Measurements from ENCODE around the gene MRPL12.

Gene MRPL12

GRCh38 chr17:81701288-81702071 lies 1.7 kb upstream of the MRPL12 start:
- FAIRE-seq (no peak), DNase-seq (ENCODE audit: low spot score) (no peak)

- DNase-seq (ENCODE audit: low spot score) (no peak), FAIRE-seq (no peak)
These were observed 834 bp downstream of the MRPL12 start for GRCh38 chr17:81703747-81704654.

GRCh38 chr17:81705518-81706231 lies 2.5 kb downstream of the MRPL12 start:
- FAIRE-seq = no peak
- no peak for DNase-seq (ENCODE audit: low spot score)

GRCh38 chr17:81706232-81706611 lies 3.1 kb downstream of the MRPL12 start:
- DNase-seq (ENCODE audit: low spot score) = no peak
- no peak for FAIRE-seq

GRCh38 chr17:81706757-81707624 lies 3.8 kb downstream of the MRPL12 start:
- no peak for DNase-seq (ENCODE audit: low spot score)
- peak; percentile 17 for FAIRE-seq

GRCh38 chr17:81707725-81708646 lies 4.8 kb downstream of the MRPL12 start:
- no peak for FAIRE-seq
- no peak for DNase-seq (ENCODE audit: low spot score)

GRCh38 chr17:81708739-81709185 lies 5.6 kb downstream of the MRPL12 start:
- FAIRE-seq (no peak), DNase-seq (ENCODE audit: low spot score) (no peak)

- no peak for FAIRE-seq
- no peak for DNase-seq (ENCODE audit: low spot score)
These were observed 7.5 kb downstream of the MRPL12 start for GRCh38 chr17:81710514-81711308.

- FAIRE-seq (no peak), DNase-seq (ENCODE audit: low spot score) (peak; percentile 97)
These were observed 8.8 kb downstream of the MRPL12 start, which contains the start of gene SLC25A10 for GRCh38 chr17:81711814-81712467. TSS of gene SLC25A10 (plus strand) at chr17:81712284. CDS start at chr17:81712427, 143 bp downstream.

GRCh38 chr17:81712468-81713003 lies 9.4 kb downstream of the MRPL12 start:
- DNase-seq (ENCODE audit: low spot score) (peak; percentile 76), FAIRE-seq (no peak)

GRCh38 chr17:81713004-81713555 lies 9.9 kb downstream of the MRPL12 start:
- DNase-seq (ENCODE audit: low spot score) = no peak
- no peak for FAIRE-seq

- FAIRE-seq (no peak), DNase-seq (ENCODE audit: low spot score) (no peak)
These were observed 10.6 kb downstream of the MRPL12 start for GRCh38 chr17:81713556-81714411.

GRCh38 chr17:81714412-81715106 lies 11.4 kb downstream of the MRPL12 start:
- DNase-seq (ENCODE audit: low spot score) = no peak
- FAIRE-seq = no peak

GRCh38 chr17:81715107-81715871 lies 12.1 kb downstream of the MRPL12 start:
- DNase-seq (ENCODE audit: low spot score) = no peak
- no peak for FAIRE-seq
